Astrocyte (in vitro differentiated cells and primary cell): ENCODE results near the gene PSME3IP1. TPM values are rescaled to one million over a fixed set of nuclear protein-coding genes. Genes with fewer than 3 reads are reported as not detected.

Experiments used
- DNase-seq: peaks from one replicate; pipeline ENCODE4 v3.0.0-alpha.2; 2010; ENCODE audit warnings: low read depth
- FAIRE-seq: peaks from 2 replicates; lab custom pipeline; 2011; peaks lifted over from hg19 to GRCh38; lab: Jason Lieb, UNC
- H2AFZ ChIP-seq: 2 replicates; pipeline ENCODE4 v1.6.0; 2012; ENCODE audit warnings: low read depth, low read length, inconsistent platforms
- H3K27ac ChIP-seq: 2 replicates; pipeline ENCODE4 v1.5.1; 2011; ENCODE audit warnings: low read depth, low read length, inconsistent platforms
- H3K27me3 ChIP-seq: 2 replicates; pipeline ENCODE4 v1.6.0; 2011; ENCODE audit warnings: low read length, inconsistent platforms; ENCODE audit not compliant: insufficient read depth
- H3K36me3 ChIP-seq: 2 replicates; pipeline ENCODE4 v1.5.1; 2011; ENCODE audit warnings: low read length, inconsistent platforms; ENCODE audit not compliant: insufficient read depth
- H3K4me1 ChIP-seq: 2 replicates; pipeline ENCODE4 v1.5.1; 2011; ENCODE audit warnings: low read length, inconsistent platforms; ENCODE audit not compliant: insufficient read depth
- H3K4me2 ChIP-seq: 2 replicates; pipeline ENCODE4 v1.6.0; 2012; ENCODE audit warnings: low read length, inconsistent platforms
- H3K4me3 ChIP-seq: 2 replicates; pipeline ENCODE4 v1.5.1; 2011; ENCODE audit warnings: low read depth, mild to moderate bottlenecking, low read length, inconsistent platforms; ENCODE audit not compliant: insufficient read depth
- H3K79me2 ChIP-seq: 2 replicates; pipeline ENCODE4 v1.6.0; 2012; ENCODE audit warnings: mild to moderate bottlenecking, low read length, inconsistent platforms; ENCODE audit not compliant: insufficient read depth
- H3K9ac ChIP-seq: 2 replicates; pipeline ENCODE4 v1.6.0; 2012; ENCODE audit warnings: mild to moderate bottlenecking, low read length, inconsistent platforms
- H3K9me3 ChIP-seq: 2 replicates; pipeline ENCODE4 v1.5.1; 2012; ENCODE audit warnings: low read depth, mild to moderate bottlenecking, low read length, inconsistent platforms; ENCODE audit not compliant: insufficient read depth
- H4K20me1 ChIP-seq: 2 replicates; pipeline ENCODE4 v1.6.0; 2012; ENCODE audit warnings: low read length, inconsistent platforms; ENCODE audit not compliant: insufficient read depth
- H3K27ac Mint-ChIP-seq: one replicate; pipeline ENCODE4 v1.8.0; 2021; ENCODE audit warnings: mild to moderate bottlenecking, mixed read lengths; ENCODE audit not compliant: unreplicated experiment
- H3K27me3 Mint-ChIP-seq: one replicate; pipeline ENCODE4 v1.8.0; 2021; ENCODE audit warnings: low read depth, mixed read lengths; ENCODE audit not compliant: unreplicated experiment
- H3K36me3 Mint-ChIP-seq: one replicate; pipeline ENCODE4 v1.8.0; 2021; ENCODE audit warnings: low read depth, mixed read lengths; ENCODE audit not compliant: unreplicated experiment
- H3K4me1 Mint-ChIP-seq: one replicate; pipeline ENCODE4 v1.8.0; 2021; ENCODE audit warnings: low read depth, mixed read lengths; ENCODE audit not compliant: unreplicated experiment
- H3K4me3 Mint-ChIP-seq: one replicate; pipeline ENCODE4 v1.8.0; 2021; ENCODE audit warnings: mild to moderate bottlenecking, moderate library complexity, mixed read lengths; ENCODE audit not compliant: unreplicated experiment
- H3K9me3 Mint-ChIP-seq: one replicate; pipeline ENCODE4 v1.8.0; 2021; ENCODE audit warnings: mild to moderate bottlenecking, mixed read lengths; ENCODE audit not compliant: unreplicated experiment
- CTCF ChIP-seq: IDR thresholded peaks from 2 replicates; pipeline ENCODE4 v1.5.1; 2011; ENCODE audit warnings: low read depth, mild to moderate bottlenecking, inconsistent platforms, low read length, moderate library complexity; ENCODE audit not compliant: insufficient read depth
- EZH2 ChIP-seq: IDR thresholded peaks from 2 replicates; pipeline ENCODE4 v1.6.1; 2012; ENCODE audit warnings: mild to moderate bottlenecking, low read length, inconsistent platforms; ENCODE audit not compliant: insufficient read depth
- total RNA-seq: library from RNA; stranded (reverse); gene quantifications from 2 replicates; pipeline ENCODE4 v1.2.1, GENCODE V29; 2021

PSME3IP1 gene
- total RNA-seq, 1 donor from 2014 or later, result 78.8 TPM

DNA sequence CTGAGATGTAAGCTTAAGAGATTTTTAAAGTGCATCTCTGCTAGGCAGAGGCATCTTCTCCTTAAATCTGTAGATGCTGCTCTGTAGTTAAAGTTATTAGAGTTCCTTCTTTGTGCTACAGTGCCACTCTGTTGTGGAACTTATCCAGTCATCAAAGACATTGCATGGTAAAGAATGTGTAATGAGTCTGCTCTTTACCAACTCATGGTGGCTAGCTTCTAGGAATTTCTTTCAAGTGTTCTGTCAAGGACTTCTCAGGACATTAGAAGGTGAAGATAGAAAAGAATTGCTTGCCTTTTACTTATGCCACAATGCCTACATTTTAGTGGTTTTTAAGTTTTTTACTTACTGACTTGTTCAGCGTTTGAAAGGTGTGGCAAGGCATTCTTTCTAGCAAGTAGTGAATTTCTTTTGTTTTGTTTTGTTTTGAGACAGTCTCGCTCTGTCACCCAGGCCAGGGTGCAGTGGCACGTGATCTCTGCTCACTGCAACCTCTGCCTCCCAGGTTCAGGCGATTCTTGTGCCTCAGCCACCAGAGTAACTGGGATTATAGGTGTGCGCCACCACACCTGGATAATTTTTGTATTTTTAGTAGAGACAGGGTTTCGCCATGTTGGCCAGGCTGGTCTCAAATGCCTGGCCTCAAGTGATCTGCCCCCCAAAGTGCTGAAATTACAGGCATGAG lies 39.0 kb upstream of the PSME3IP1 start:
- Mint-ChIP-seq H3K27me3 (no peaks in the 10 kb centered on the region), H3K4me1 (peaks cover 8% of the 10 kb centered on the region), H3K36me3 (peaks cover 34% of the 10 kb centered on the region), H3K4me3 (no peak overlapping the region), H3K27ac (no peak overlapping the region), H3K9me3 (no peaks in the 10 kb centered on the region)
- Histone ChIP-seq H3K36me3 (peaks cover 57% of the 10 kb centered on the region), H3K9me3 (no peaks in the 10 kb centered on the region), H3K27ac (no peak overlapping the region), H3K4me2 (no peak overlapping the region), H2AFZ (no peak overlapping the region), H3K4me3 (no peak overlapping the region), H3K79me2 (no peaks in the 10 kb centered on the region), H3K27me3 (no peaks in the 10 kb centered on the region), H3K4me1 (no peaks in the 10 kb centered on the region), H3K9ac (no peak overlapping the region), H4K20me1 (peaks cover 3% of the 10 kb centered on the region)
- no peak for DNase-seq
- no peak for TF ChIP-seq CTCF
- no peak for TF ChIP-seq EZH2
- FAIRE-seq, result no peak

GRCh38 chr16:57223057-57223456 lies 37.2 kb upstream of the PSME3IP1 start:
- H3K27ac ChIP-seq, result no peak overlapping the region
- no peaks in the 10 kb centered on the region for H3K27me3 Mint-ChIP-seq
- H3K36me3 ChIP-seq, result peaks cover 56% of the 10 kb centered on the region
- H3K79me2 ChIP-seq, result no peaks in the 10 kb centered on the region
- TF ChIP-seq EZH2, result no peak
- no peak for TF ChIP-seq CTCF
- FAIRE-seq (no peak), DNase-seq (no peak)
- peaks cover 48% of the 10 kb centered on the region for H3K36me3 Mint-ChIP-seq
- H3K27me3 ChIP-seq, result no peaks in the 10 kb centered on the region
- H3K4me2 ChIP-seq, result no peak overlapping the region
- H3K9ac ChIP-seq, result no peak overlapping the region
- H3K4me3 ChIP-seq, result no peak overlapping the region
- peaks cover 3% of the 10 kb centered on the region for H4K20me1 ChIP-seq
- no peaks in the 10 kb centered on the region for H3K4me1 ChIP-seq
- no peak overlapping the region for H3K4me3 Mint-ChIP-seq
- no peak overlapping the region for H3K27ac Mint-ChIP-seq
- H2AFZ ChIP-seq, result no peak overlapping the region
- H3K9me3 ChIP-seq, result no peaks in the 10 kb centered on the region
- peaks cover 7% of the 10 kb centered on the region for H3K9me3 Mint-ChIP-seq
- H3K4me1 Mint-ChIP-seq, result peaks cover 8% of the 10 kb centered on the region

- H4K20me1 ChIP-seq, result peaks cover 2% of the 10 kb centered on the region
- H3K27me3 Mint-ChIP-seq, result no peaks in the 10 kb centered on the region
- H3K27me3 ChIP-seq, result no peaks in the 10 kb centered on the region
- no peak overlapping the region for H2AFZ ChIP-seq
- no peak overlapping the region for H3K4me2 ChIP-seq
- H3K9me3 ChIP-seq, result peaks cover 10% of the 10 kb centered on the region
- DNase-seq (no peak), FAIRE-seq (no peak)
- H3K27ac ChIP-seq, result no peak overlapping the region
- no peak overlapping the region for H3K4me3 ChIP-seq
- H3K36me3 Mint-ChIP-seq, result peaks cover 74% of the 10 kb centered on the region
- no peaks in the 10 kb centered on the region for H3K79me2 ChIP-seq
- no peaks in the 10 kb centered on the region for H3K4me1 Mint-ChIP-seq
- peaks cover 66% of the 10 kb centered on the region for H3K36me3 ChIP-seq
- H3K9me3 Mint-ChIP-seq, result peaks cover 25% of the 10 kb centered on the region
- TF ChIP-seq EZH2 (no peak), CTCF (no peak)
- H3K4me3 Mint-ChIP-seq, result no peak overlapping the region
- no peaks in the 10 kb centered on the region for H3K4me1 ChIP-seq
- no peak overlapping the region for H3K27ac Mint-ChIP-seq
- no peak overlapping the region for H3K9ac ChIP-seq
Measured at GRCh38 chr16:57216968-57217367, 31.1 kb upstream of the PSME3IP1 start.
